NCI-H748 treated with DMSO at 0.1 percent for 48 hours (cell line): Measurements from ENCODE around the gene PMVK.
"Not testable (repeated sequence)": the region's sequence is repeated elsewhere in the genome, so short reads cannot be mapped to it uniquely, and the experiment has no call there.

Experiments used
- DNase-seq: peaks from one replicate; lab custom pipeline; 2025; lab: John Stamatoyannopoulos, UW

Gene PMVK

GRCh38 chr1:154936555-154937084 lies at the start of gene PMVK:
PMVK (minus strand) TSS chr1:154936719; CDS start chr1:154936685, 34 bp downstream.
- DNase-seq: peak; percentile 93

- DNase-seq: no peak
Measured at GRCh38 chr1:154983776-154984466, 47.4 kb upstream of the PMVK start.

GRCh38 chr1:154982897-154983648 lies 46.6 kb upstream of the PMVK start, which contains the start of gene FLAD1:
FLAD1 (plus strand) TSS chr1:154983344; CDS start chr1:154983695, 351 bp downstream.
- peak; percentile 99 for DNase-seq

GRCh38 chr1:154982341-154982740 lies 45.8 kb upstream of the PMVK start:
- DNase-seq: no peak

- DNase-seq: no peak
Measured at GRCh38 chr1:154978360-154978759, 41.8 kb upstream of the PMVK start.

GRCh38 chr1:154977762-154978161 lies 41.2 kb upstream of the PMVK start:
- DNase-seq: not testable (repeated sequence)

GRCh38 chr1:154975409-154976059 lies 39.0 kb upstream of the PMVK start:
- DNase-seq: no peak

GRCh38 chr1:154974808-154975408 lies 38.4 kb upstream of the PMVK start:
- peak; percentile 97 for DNase-seq

GRCh38 chr1:154974102-154974807 lies 37.7 kb upstream of the PMVK start, which contains the start of gene CKS1B:
CKS1B (plus strand) TSS chr1:154974681; CDS start chr1:154974746, 65 bp downstream.
- peak; percentile 99 for DNase-seq

GRCh38 chr1:154973344-154974101 lies 37.0 kb upstream of the PMVK start:
- peak; percentile 90 for DNase-seq

- no peak for DNase-seq
Measured at GRCh38 chr1:154972517-154973343, 36.2 kb upstream of the PMVK start.

- DNase-seq: no peak
Measured at GRCh38 chr1:154972213-154972516, 35.6 kb upstream of the PMVK start.

GRCh38 chr1:154971341-154971998 lies 35.0 kb upstream of the PMVK start:
- DNase-seq: no peak

GRCh38 chr1:154970631-154971340 lies 34.3 kb upstream of the PMVK start, which contains the start of gene SHC1:
SHC1 (minus strand) TSS chr1:154970747; CDS start chr1:154970526, 221 bp downstream.
- no peak for DNase-seq

GRCh38 chr1:154969860-154970452 lies 33.4 kb upstream of the PMVK start:
- DNase-seq: no peak

- DNase-seq: no peak
Measured at GRCh38 chr1:154969246-154969645, 32.7 kb upstream of the PMVK start.

- no peak for DNase-seq
Measured at GRCh38 chr1:154968731-154969130, 32.2 kb upstream of the PMVK start.

GRCh38 chr1:154967331-154967950 lies 30.9 kb upstream of the PMVK start:
- no peak for DNase-seq
